Measurements from ENCODE around the gene TMC1.
"Not testable (repeated sequence)": the region's sequence is repeated elsewhere in the genome, so short reads cannot be mapped to it uniquely, and the experiment has no call there.

GRCh38 chr9:72862788-72863187, 341.4 kb downstream of the TMC1 start:
- not testable (repeated sequence) for TF ChIP-seq EZH2phosphoT487, EZH2 (IDR thresholded peaks at IDR 0.05)
- TF ChIP-seq, protein P1, sequence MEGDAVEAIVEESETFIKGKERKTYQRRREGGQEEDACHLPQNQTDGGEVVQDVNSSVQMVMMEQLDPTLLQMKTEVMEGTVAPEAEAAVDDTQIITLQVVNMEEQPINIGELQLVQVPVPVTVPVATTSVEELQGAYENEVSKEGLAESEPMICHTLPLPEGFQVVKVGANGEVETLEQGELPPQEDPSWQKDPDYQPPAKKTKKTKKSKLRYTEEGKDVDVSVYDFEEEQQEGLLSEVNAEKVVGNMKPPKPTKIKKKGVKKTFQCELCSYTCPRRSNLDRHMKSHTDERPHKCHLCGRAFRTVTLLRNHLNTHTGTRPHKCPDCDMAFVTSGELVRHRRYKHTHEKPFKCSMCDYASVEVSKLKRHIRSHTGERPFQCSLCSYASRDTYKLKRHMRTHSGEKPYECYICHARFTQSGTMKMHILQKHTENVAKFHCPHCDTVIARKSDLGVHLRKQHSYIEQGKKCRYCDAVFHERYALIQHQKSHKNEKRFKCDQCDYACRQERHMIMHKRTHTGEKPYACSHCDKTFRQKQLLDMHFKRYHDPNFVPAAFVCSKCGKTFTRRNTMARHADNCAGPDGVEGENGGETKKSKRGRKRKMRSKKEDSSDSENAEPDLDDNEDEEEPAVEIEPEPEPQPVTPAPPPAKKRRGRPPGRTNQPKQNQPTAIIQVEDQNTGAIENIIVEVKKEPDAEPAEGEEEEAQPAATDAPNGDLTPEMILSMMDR (IDR thresholded peaks at IDR 0.05) = not testable (repeated sequence)

Data from neural progenitor cell (in vitro differentiated cells).